ENCODE results near the gene EPN2. TPM values are rescaled to one million over a fixed set of nuclear protein-coding genes. Genes with fewer than 3 reads are reported as not detected.
A peak's percentile ranks its signal among the peaks of the same experiment; 100 is the strongest.

The EPN2 gene
- total RNA-seq, 4 donors from 2014 or later, result 25.6 to 145 (median 84.1) TPM

DNA sequence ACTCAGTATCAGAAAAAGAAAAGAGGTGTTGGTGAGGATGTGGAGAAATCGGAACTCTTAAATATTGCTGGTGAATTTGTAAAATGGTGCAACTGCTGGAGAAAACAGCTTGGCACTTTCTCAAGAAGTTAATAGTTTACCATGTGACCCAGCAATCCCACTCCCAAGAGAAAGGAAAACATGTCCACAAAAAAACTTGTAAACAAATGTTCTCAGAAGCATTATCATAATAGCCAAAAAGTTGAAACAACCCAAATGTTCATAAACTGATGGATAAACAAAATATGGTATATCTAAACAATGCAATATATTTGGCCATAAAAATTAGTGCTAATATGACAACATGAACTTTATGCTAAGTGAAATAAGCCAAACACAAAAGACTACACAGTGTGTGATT is 138.6 kb downstream of the EPN2 start:
- no peak for TF ChIP-seq POLR2A (IDR thresholded peaks at IDR 0.05)
- TF ChIP-seq CTCF (IDR thresholded peaks at IDR 0.05), result no peak
- Histone ChIP-seq H3K9me3 (no peaks in the 10 kb centered on the region), H3K4me1 (peaks cover 5 to 6% of the 10 kb centered on the region in 2 donors), H3K27me3 (no peaks in the 10 kb centered on the region), H3K4me3 (no peak overlapping the region), H3K36me3 (no peaks in the 10 kb centered on the region), H3K27ac (no peak overlapping the region)
- intact Hi-C loops (cut with DNase I; ENCODE audit: low total_unique reads), result loop anchor here (10.0 kb wide), 2 partner anchors 69 to 139 kb away; no protein-coding TSS in a partner anchor
- DNase-seq, result no peak

DNA sequence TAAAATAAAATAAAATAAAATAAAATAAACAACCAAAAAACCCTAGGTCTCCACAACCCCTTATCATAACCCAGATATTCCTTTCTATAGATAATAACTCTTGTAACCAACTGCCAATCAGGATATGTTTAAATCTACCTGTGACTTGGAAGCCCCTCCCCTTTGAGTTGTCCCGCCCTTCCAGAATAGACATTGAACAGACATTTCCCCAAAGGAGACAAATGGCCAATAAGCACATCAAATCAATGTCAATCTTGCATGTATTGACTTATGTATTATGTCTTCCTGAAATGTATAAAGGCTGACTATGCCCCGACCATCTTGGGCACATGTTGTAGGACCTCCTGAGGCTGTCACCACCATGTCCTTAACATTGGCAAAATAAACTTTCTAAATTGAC is 139.6 kb downstream of the EPN2 start:
- no peaks in the 10 kb centered on the region for H3K36me3 ChIP-seq
- TF ChIP-seq POLR2A (IDR thresholded peaks at IDR 0.05), result no peak
- no peak for TF ChIP-seq CTCF (IDR thresholded peaks at IDR 0.05)
- peak; percentile 9 for DNase-seq
- H3K27ac ChIP-seq, result peak overlapping the region; percentile 93 to 97
- H3K9me3 ChIP-seq, result no peaks in the 10 kb centered on the region
- H3K27me3 ChIP-seq, result no peaks in the 10 kb centered on the region
- peak overlapping the region; percentile 61 to 98 for H3K4me3 ChIP-seq
- peaks cover 5 to 6% of the 10 kb centered on the region in 2 donors for H3K4me1 ChIP-seq
- intact Hi-C loops (cut with DNase I; ENCODE audit: low total_unique reads), result loop anchor here (10.0 kb wide), 2 partner anchors 68 to 138 kb away; no protein-coding TSS in a partner anchor

- Histone ChIP-seq H3K27me3 (no peaks in the 10 kb centered on the region), H3K4me3 (peak overlapping the region; percentile 62 to 98), H3K36me3 (no peaks in the 10 kb centered on the region), H3K4me1 (peaks cover 5 to 6% of the 10 kb centered on the region in 2 donors), H3K9me3 (no peaks in the 10 kb centered on the region), H3K27ac (peak overlapping the region; percentile 93 to 97)
- DNase-seq, result peak; percentile 98 to 99
- intact Hi-C loops (cut with DNase I; ENCODE audit: low total_unique reads), result loop anchor here (10.0 kb wide), 2 partner anchors 67 to 137 kb away; no protein-coding TSS in a partner anchor
- peak; percentile 54 to 78 for TF ChIP-seq POLR2A (IDR thresholded peaks at IDR 0.05)
- TF ChIP-seq CTCF (IDR thresholded peaks at IDR 0.05), result peak in 2 of 4 experiments; percentile 20 to 21
Measured at GRCh38 chr17:19377602-19378415, 140.6 kb downstream of the EPN2 start.

DNA sequence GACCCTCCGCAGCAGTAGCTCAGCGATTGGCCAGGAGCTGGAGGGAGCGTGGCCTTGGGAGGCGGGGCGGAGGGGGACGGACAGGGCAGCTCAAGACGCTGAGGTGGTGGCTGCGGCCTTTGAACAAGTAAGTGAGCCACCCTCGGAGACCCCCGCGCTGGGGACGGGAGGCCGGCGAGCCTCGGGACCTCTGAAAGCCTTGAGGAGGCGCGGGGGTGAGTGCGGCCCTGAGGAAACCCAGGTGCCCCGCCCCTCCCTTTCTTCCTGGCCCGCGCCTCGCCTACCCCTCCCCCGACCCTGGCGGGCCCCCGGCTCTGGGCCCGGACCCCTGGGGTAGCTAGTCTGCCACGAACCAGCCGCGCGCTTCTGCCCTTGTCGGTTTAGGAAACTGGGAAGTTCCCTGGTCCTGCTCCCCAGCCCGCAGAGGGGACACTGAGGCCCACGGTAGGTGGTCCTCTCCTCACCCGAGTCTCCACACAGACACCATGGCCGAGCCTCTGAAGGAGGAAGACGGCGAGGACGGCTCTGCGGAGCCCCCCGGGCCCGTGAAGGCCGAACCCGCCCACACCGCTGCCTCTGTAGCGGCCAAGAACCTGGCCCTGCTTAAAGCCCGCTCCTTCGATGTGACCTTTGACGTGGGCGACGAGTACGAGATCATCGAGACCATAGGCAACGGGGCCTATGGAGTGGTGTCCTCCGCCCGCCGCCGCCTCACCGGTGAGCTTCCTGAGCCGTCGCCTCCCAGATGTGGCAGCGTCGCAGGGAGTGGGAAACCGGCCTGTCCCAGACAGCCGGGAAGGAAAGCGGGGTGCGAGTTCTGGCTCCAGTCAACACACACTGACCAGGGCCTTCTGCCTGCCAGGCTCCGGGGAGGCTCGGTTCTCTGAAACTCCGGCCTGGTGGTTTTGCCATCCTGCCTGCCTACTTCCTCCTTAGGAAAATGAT is 141.5 kb downstream of the EPN2 start, which contains the start of gene MAPK7:
TSS of gene MAPK7 (plus strand) at position 83 of the 945 bp plus-strand sequence. CDS start at position 486, 403 bp downstream.
- TF ChIP-seq POLR2A (IDR thresholded peaks at IDR 0.05) (peak in 1 of 2 donors; percentile 58), CTCF (IDR thresholded peaks at IDR 0.05) (no peak)

More for the DNA sequence above, 141.5 kb downstream of the EPN2 start, which contains the start of gene MAPK7:
- Histone ChIP-seq H3K4me3 (peak within 1 kb of the TSS; percentile 62 to 98), H3K36me3 (no peaks in the 10 kb centered on the region), H3K27ac (peak within 1 kb of the TSS; percentile 93 to 97), H3K9me3 (no peaks in the 10 kb centered on the region), H3K4me1 (peaks cover 5 to 6% of the 10 kb centered on the region in 2 donors), H3K27me3 (no peaks in the 10 kb centered on the region)
- DNase-seq, result peak in 1 of 2 donors; percentile 35
- intact Hi-C loops (cut with DNase I; ENCODE audit: low total_unique reads), result loop anchor here (10.0 kb wide), 2 partner anchors 66 to 136 kb away; no protein-coding TSS in a partner anchor

Data from uterus (tissue), 4 donors.